Liver (tissue), 9 donors: ENCODE measurements around the gene MT1A. TPM values are rescaled to one million over a fixed set of nuclear protein-coding genes. Genes with fewer than 3 reads are reported as not detected.

Experiments
- DNase-seq: peaks from one replicate; pipeline ENCODE4 v3.0.0-alpha.2; 2017; ENCODE audit warnings: low spot score
- H3K27ac ChIP-seq, 2 donors: one replicate each; pipeline ENCODE4 v1.7.0; 2013; ENCODE audit warnings: inconsistent platforms in 2 of 2, low read length in 2 of 2, control low read depth in 1 of 2, low read depth in 1 of 2, mild to moderate bottlenecking in 1 of 2
- H3K27me3 ChIP-seq, 4 donors: one replicate each; pipeline versions ENCODE4 v1.6.1 to v1.7.0; 2013; ENCODE audit warnings: low read length in 3 of 4, inconsistent platforms in 1 of 4, mild to moderate bottlenecking in 1 of 4, moderate library complexity in 1 of 4; ENCODE audit not compliant: control insufficient read depth in 4 of 4, insufficient read depth in 4 of 4
- H3K36me3 ChIP-seq, 4 donors: one replicate each; pipeline versions ENCODE4 v1.6.1 to v1.7.0; 2013; ENCODE audit warnings: low read length in 3 of 4, mild to moderate bottlenecking in 3 of 4, low read depth in 1 of 4, moderate library complexity in 1 of 4; ENCODE audit not compliant: control insufficient read depth in 4 of 4, insufficient read depth in 3 of 4
- H3K4me1 ChIP-seq, 4 donors: one replicate each; pipeline versions ENCODE4 v1.6.1 to v1.7.0; 2013; ENCODE audit warnings: low read length in 3 of 4, mild to moderate bottlenecking in 3 of 4, moderate library complexity in 1 of 4; ENCODE audit not compliant: control insufficient read depth in 4 of 4, insufficient read depth in 4 of 4
- H3K4me3 ChIP-seq, 3 donors: one replicate each; pipeline versions ENCODE4 v1.6.1 to v1.7.0; 2013; ENCODE audit warnings: low read length in 3 of 3, control low read depth in 1 of 3, low read depth in 1 of 3, mild to moderate bottlenecking in 1 of 3
- H3K9ac ChIP-seq, 2 donors: one replicate each; pipeline ENCODE4 v1.7.0; 2013; ENCODE audit warnings: low read length in 2 of 2, mild to moderate bottlenecking in 2 of 2, moderate library complexity in 2 of 2, control low read depth in 1 of 2, low read depth in 1 of 2
- H3K9me3 ChIP-seq, 4 donors: one replicate each; pipeline versions ENCODE4 v1.6.1 to v1.7.0; 2013; ENCODE audit warnings: low read length in 3 of 4; ENCODE audit not compliant: control insufficient read depth in 4 of 4
- EGR1 ChIP-seq, 2 donors: IDR thresholded peaks; 2 replicates each; pipeline ENCODE4 v1.6.1; 2016 to 2018; ENCODE audit warnings: antibody characterized with exemption in 2 of 2, low read depth in 2 of 2
- FOXA1 ChIP-seq: IDR thresholded peaks from 2 replicates; pipeline ENCODE4 v1.6.1; 2016; ENCODE audit warnings: antibody characterized with exemption
- FOXA2 ChIP-seq: IDR thresholded peaks from 2 replicates; pipeline ENCODE4 v1.6.1; 2016; ENCODE audit warnings: antibody characterized with exemption
- GABPA ChIP-seq, 2 donors: IDR thresholded peaks in 1 of 2; conservative IDR thresholded peaks in 1 of 2; 2 replicates each; pipeline ENCODE4 v1.6.1; 2016; ENCODE audit warnings: antibody characterized with exemption in 2 of 2, mild to moderate bottlenecking in 1 of 2, moderate library complexity in 1 of 2
- HNF4G ChIP-seq: IDR thresholded peaks from 2 replicates; pipeline ENCODE4 v1.6.1; 2016; ENCODE audit warnings: antibody characterized with exemption
- JUND ChIP-seq, 2 donors: IDR thresholded peaks; 2 replicates each; pipeline ENCODE4 v1.6.1; 2016; ENCODE audit warnings: antibody characterized with exemption in 2 of 2
- RAD21 ChIP-seq, 2 donors: IDR thresholded peaks; 2 replicates each; pipeline ENCODE4 v1.6.1; 2016; ENCODE audit warnings: antibody characterized with exemption in 2 of 2, mild to moderate bottlenecking in 2 of 2
- RXRA ChIP-seq, 2 donors: IDR thresholded peaks; 2 replicates each; pipeline ENCODE4 v1.6.1; 2017 to 2018; ENCODE audit warnings: antibody characterized with exemption in 2 of 2, mild to moderate bottlenecking in 1 of 2
- SP1 ChIP-seq: IDR thresholded peaks from 2 replicates; pipeline ENCODE4 v1.6.1; 2018; ENCODE audit warnings: antibody characterized with exemption, mild to moderate bottlenecking
- YY1 ChIP-seq: IDR thresholded peaks from 2 replicates; pipeline ENCODE4 v1.6.1; 2016; ENCODE audit warnings: antibody characterized with exemption, mild to moderate bottlenecking
- WGBS: extraction: QIAGEN DNeasy Blood & Tissue Kit; methylation state at CpG from one replicate; pipeline ENCODE4 v1.1.7; 2013; 5-methylcytosine and 5-hydroxymethylcytosine counted together
- polyA plus RNA-seq, 2 donors: library from polyadenylated mRNA; stranded (reverse) in 1 of 2; unstranded in 1 of 2; fragments of 200-250 nt in 1 of 2; fragments of >200 nt in 1 of 2; fragmentation: Nextera tagmentation in 1 of 2; extraction: Ambion mirVana in 1 of 2; gene quantifications; one replicate each; pipeline versions ENCODE4 v1.2.1 to v1.2.3, GENCODE V29; 2013 to 2015
- total RNA-seq, 2 donors: library from RNA; depleted of rRNA; stranded (reverse); fragments of >200 nt; gene quantifications; one replicate each; pipeline ENCODE4 v1.2.3, GENCODE V29; 2014
- TF ChIP-seq, protein P1 (sequence below): IDR thresholded peaks from 2 replicates; pipeline ENCODE4 v1.6.1; 2016; ENCODE audit warnings: antibody characterized with exemption
- TF ChIP-seq, protein P2 (sequence below): IDR thresholded peaks from 2 replicates; pipeline ENCODE4 v1.6.1; 2016; ENCODE audit warnings: antibody characterized with exemption
- TF ChIP-seq, protein P3 (sequence below): IDR thresholded peaks from 2 replicates; pipeline ENCODE4 v1.6.1; 2016; ENCODE audit warnings: antibody characterized with exemption, mild to moderate bottlenecking
- TF ChIP-seq, protein P4 (sequence below): fragments of 150-350 bp; IDR thresholded peaks from 2 replicates; pipeline ENCODE4 v1.5.1; 2017; ENCODE audit warnings: improper control_type of control experiment, low read depth, low read length; ENCODE audit not compliant: missing input control
- donor health status: healthy.
- donor health status: healthy.
- donor health status: healthy.
- donor health status: healthy.
- donor health status: healthy.

The MT1A gene
- total and polyA plus RNA-seq, 4 donors: 10.1 to 511 (median 74.6) TPM

DNA sequence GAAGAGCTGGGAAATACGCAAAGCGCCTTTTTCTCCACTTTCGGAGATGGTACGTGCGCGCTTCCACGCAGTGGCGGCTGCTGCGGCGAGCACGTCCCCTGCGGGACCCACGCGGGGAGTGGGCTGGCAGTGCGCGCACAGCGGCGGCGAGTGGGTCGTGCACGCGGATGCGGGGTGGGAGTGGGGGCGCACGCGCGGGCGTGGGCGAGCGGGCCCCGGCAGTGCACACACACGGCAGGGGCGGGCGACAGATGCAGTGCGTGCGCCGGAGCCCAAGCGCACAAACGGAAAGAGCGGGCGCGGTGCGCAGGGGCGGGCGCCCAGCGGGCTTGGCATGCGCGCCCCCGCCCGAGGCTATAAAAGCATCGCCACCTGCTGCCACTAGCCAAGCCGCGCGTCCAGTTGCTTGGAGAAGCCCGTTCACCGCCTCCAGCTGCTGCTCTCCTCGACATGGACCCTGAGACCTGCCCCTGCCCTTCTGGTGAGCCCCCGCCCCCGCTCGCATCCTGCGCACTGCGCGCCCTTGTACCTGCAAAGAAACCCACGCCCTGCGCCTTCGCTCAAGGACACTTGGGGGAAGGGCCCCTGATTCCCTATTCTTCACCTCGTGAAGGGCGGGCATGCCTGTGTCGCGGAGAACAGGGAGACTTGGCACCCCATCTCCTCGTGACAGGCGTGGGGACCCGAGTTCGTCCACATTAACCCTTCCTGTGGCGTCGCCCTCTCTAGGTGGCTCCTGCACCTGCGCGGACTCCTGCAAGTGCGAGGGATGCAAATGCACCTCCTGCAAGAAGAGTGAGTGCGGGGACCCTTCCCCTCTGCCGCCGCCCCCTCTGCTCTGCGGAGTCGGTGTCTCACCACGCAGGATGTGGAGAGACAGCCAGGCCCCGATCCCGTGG lies 49.1 kb upstream of the MT1A start, which contains the start of gene MT3:
TSS of gene MT3 (plus strand) at position 388 of the 899 bp plus-strand sequence. CDS start at position 451, 63 bp downstream.
- no peaks in the 10 kb centered on the region for H3K9me3 ChIP-seq
- H3K27me3 ChIP-seq: peaks cover 0 to 5% (median 0%) of the 10 kb centered on the region in 4 donors
- H3K36me3 ChIP-seq: no peaks in the 10 kb centered on the region
- H3K4me3 ChIP-seq: peak within 1 kb of the TSS in 2 of 3 donors; percentile 25 to 53
- H3K4me1 ChIP-seq: peaks cover 3 to 11% (median 6%) of the 10 kb centered on the region in 4 donors
- WGBS: 8% methylated on average over 87 of the region's 87 CpGs
- H3K9ac ChIP-seq: no peak within 1 kb of the TSS
- H3K27ac ChIP-seq: no peak within 1 kb of the TSS
- TF ChIP-seq GABPA (IDR thresholded peaks at IDR 0.05 in 1 of 2, conservative IDR thresholded peaks at IDR 0.05 in 1 of 2) (no peak), SP1 (no peak), YY1 (no peak), FOXA1 (no peak), RAD21 (IDR thresholded peaks at IDR 0.05) (no peak), HNF4G (no peak)
- TF ChIP-seq, protein P1, sequence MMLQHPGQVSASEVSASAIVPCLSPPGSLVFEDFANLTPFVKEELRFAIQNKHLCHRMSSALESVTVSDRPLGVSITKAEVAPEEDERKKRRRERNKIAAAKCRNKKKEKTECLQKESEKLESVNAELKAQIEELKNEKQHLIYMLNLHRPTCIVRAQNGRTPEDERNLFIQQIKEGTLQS: no peak
- no peak for DNase-seq

DNA sequence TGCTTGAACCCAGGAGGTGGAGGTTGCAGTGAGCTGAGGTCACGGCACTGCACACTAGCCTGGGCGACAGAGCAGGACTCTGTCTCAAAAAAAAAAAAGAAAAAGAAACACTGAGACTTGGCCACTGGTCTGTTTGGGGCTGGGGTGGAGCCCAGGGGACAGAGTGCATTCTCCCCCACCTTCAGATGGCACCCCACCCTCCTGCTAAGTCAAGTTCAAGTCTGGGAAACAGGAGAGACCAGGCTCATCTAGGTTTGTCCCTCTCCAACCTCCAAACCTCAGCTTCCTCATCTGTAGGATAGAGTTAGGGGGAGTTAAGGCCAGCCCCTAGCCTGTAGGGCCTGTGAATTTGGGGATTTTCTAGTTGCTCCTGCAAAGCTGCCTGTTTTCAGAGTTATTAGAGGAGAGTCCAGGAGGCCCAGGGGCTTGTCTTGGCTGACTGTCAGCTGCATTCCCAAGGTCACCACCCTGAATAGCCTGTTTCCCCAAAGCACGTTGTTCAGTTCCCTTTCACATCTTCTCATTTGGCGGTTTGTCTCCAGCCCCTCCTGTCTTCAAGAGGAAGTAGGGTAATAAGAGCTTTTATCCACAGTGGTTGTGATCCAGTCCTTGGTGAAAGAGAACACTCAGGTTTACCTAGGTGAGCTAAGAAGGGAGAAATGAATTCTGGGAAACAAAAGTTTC lies 46.9 kb upstream of the MT1A start:
- peaks cover 0 to 5% (median 0%) of the 10 kb centered on the region in 4 donors for H3K27me3 ChIP-seq
- H3K4me1 ChIP-seq: peaks cover 3 to 11% (median 6%) of the 10 kb centered on the region in 4 donors
- H3K36me3 ChIP-seq: no peaks in the 10 kb centered on the region
- TF ChIP-seq EGR1 (IDR thresholded peaks at IDR 0.05; ENCODE audit: low read depth in 2 of 2) (no peak), YY1 (no peak), SP1 (no peak), JUND (IDR thresholded peaks at IDR 0.05) (no peak), FOXA1 (no peak), RXRA (IDR thresholded peaks at IDR 0.05) (no peak), HNF4G (no peak), FOXA2 (no peak), GABPA (IDR thresholded peaks at IDR 0.05 in 1 of 2, conservative IDR thresholded peaks at IDR 0.05 in 1 of 2) (no peak), RAD21 (IDR thresholded peaks at IDR 0.05) (no peak)
- TF ChIP-seq, protein P2, sequence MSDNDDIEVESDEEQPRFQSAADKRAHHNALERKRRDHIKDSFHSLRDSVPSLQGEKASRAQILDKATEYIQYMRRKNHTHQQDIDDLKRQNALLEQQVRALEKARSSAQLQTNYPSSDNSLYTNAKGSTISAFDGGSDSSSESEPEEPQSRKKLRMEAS: no peak
- TF ChIP-seq, protein P3, sequence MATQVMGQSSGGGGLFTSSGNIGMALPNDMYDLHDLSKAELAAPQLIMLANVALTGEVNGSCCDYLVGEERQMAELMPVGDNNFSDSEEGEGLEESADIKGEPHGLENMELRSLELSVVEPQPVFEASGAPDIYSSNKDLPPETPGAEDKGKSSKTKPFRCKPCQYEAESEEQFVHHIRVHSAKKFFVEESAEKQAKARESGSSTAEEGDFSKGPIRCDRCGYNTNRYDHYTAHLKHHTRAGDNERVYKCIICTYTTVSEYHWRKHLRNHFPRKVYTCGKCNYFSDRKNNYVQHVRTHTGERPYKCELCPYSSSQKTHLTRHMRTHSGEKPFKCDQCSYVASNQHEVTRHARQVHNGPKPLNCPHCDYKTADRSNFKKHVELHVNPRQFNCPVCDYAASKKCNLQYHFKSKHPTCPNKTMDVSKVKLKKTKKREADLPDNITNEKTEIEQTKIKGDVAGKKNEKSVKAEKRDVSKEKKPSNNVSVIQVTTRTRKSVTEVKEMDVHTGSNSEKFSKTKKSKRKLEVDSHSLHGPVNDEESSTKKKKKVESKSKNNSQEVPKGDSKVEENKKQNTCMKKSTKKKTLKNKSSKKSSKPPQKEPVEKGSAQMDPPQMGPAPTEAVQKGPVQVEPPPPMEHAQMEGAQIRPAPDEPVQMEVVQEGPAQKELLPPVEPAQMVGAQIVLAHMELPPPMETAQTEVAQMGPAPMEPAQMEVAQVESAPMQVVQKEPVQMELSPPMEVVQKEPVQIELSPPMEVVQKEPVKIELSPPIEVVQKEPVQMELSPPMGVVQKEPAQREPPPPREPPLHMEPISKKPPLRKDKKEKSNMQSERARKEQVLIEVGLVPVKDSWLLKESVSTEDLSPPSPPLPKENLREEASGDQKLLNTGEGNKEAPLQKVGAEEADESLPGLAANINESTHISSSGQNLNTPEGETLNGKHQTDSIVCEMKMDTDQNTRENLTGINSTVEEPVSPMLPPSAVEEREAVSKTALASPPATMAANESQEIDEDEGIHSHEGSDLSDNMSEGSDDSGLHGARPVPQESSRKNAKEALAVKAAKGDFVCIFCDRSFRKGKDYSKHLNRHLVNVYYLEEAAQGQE: no peak
- TF ChIP-seq, protein P4, sequence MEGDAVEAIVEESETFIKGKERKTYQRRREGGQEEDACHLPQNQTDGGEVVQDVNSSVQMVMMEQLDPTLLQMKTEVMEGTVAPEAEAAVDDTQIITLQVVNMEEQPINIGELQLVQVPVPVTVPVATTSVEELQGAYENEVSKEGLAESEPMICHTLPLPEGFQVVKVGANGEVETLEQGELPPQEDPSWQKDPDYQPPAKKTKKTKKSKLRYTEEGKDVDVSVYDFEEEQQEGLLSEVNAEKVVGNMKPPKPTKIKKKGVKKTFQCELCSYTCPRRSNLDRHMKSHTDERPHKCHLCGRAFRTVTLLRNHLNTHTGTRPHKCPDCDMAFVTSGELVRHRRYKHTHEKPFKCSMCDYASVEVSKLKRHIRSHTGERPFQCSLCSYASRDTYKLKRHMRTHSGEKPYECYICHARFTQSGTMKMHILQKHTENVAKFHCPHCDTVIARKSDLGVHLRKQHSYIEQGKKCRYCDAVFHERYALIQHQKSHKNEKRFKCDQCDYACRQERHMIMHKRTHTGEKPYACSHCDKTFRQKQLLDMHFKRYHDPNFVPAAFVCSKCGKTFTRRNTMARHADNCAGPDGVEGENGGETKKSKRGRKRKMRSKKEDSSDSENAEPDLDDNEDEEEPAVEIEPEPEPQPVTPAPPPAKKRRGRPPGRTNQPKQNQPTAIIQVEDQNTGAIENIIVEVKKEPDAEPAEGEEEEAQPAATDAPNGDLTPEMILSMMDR: no peak
- H3K4me3 ChIP-seq: no peak overlapping the region
- H3K27ac ChIP-seq: no peak overlapping the region
- no peaks in the 10 kb centered on the region for H3K9me3 ChIP-seq
- H3K9ac ChIP-seq: no peak overlapping the region
- DNase-seq: no peak
- WGBS: 72% methylated on average over 4 of the region's 4 CpGs
